Right cardiac atrium (tissue), 5 donors: ENCODE measurements around the gene VWC2. TPM values are rescaled to one million over a fixed set of nuclear protein-coding genes. Genes with fewer than 3 reads are reported as not detected.
A peak's percentile ranks its signal among the peaks of the same experiment; 100 is the strongest.

Experiments used
- ATAC-seq, 2 donors: fragments of 200-7000 bp; cut with Tn5 transposase; one replicate each; pipeline versions ENCODE4 v1.8.0 to v1.9.1; 2020; ENCODE audit warnings: moderate library complexity in 2 of 2, mild to moderate bottlenecking in 1 of 2
- DNase-seq, 3 donors: peaks; one replicate each; pipeline ENCODE4 v3.0.0-alpha.2; 2020
- H3K27ac ChIP-seq: one replicate; pipeline ENCODE4 v1.5.1; 2013; ENCODE audit warnings: mild to moderate bottlenecking, low read length, control low read depth, moderate library complexity
- H3K27me3 ChIP-seq: one replicate; pipeline ENCODE4 v1.6.1; 2013; ENCODE audit not compliant: control insufficient read depth, insufficient read depth
- H3K4me1 ChIP-seq: one replicate; pipeline ENCODE4 v1.6.1; 2013; ENCODE audit warnings: low read length; ENCODE audit not compliant: control insufficient read depth, insufficient read depth
- H3K4me3 ChIP-seq: one replicate; pipeline ENCODE4 v1.5.1; 2013; ENCODE audit warnings: low read length, control low read depth
- H3K9me3 ChIP-seq: one replicate; pipeline ENCODE4 v1.6.1; 2013; ENCODE audit warnings: low read length; ENCODE audit not compliant: control insufficient read depth
- WGBS: extraction: QIAGEN DNeasy Blood & Tissue Kit; methylation state at CpG from one replicate; pipeline ENCODE4 v1.1.7; 2013; 5-methylcytosine and 5-hydroxymethylcytosine counted together
- intact Hi-C, 4 donors: fragments of 100-400 bp; cut with DNase I; formaldehyde crosslinking; loops; one replicate each; pipeline versions ENCODE4 v1.11.0 to v1.14.0; 2022 to 2023
- polyA plus RNA-seq: library from polyadenylated mRNA; stranded (reverse); fragments of 200-250 nt; gene quantifications from one replicate; pipeline ENCODE4 v1.2.3, GENCODE V29; 2013
- total RNA-seq, 4 donors: library from RNA; stranded (reverse); fragmentation: NEBNext Ultra II Directional; extraction: Animal tissue kit (Norgen Biotek cat#: 25700); gene quantifications; one replicate each; pipeline ENCODE4 v1.2.1, GENCODE V29; 2021
- donor health status: healthy with polysubstance abuse.
- donor health status: DM: no; HTN: yes; CAD: no.
- donor health status: DM: no; HTN: no; CAD: no.
- donor health status: DM: no; HTN: yes; CAD: no; lungs with severe emphysema.
- donor health status: DM: yes; HTN: yes; CAD: no.

Gene VWC2
- total and polyA plus RNA-seq, 5 donors = 3.6 to 11.9 (median 9.8) TPM

DNA sequence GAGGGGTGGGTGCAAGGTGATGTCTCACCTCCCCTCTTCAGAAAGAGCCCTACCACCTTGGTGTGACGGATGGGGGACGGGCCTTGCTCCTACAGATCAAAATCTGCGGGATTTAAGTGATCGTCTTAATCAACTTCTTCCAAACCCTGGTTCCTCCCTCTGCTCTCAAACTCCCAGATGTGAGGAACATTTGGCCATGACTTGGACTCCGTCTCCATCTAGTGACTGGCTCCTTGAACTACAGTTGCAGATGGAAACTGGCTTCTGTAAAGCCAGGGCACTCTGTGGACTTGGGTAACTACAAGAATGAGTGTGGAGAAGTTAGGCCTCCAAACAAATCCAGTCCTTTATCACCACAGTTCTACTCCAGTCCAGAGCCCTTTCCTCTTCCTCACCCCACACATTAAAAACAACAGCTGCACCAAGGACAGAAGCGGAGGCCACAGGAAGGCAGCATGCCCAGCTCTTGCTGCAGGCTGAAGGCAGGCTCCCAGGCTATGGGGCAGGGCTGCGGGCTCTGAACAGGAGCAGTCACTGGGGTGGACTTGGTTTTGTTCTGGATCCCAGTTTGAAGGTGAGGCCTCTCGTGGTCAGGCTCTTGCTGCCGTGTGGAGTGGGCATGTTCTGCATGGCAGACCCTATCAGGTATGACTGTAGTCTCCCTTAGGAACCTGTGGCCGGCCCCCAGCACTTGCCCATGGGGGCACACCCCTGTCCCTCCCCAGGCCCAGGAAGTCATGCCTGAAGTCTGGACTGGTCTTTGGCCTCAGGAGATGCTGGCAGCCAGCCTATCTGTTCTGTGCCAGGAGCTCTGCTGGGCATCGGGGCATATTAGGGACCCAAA is 79.4 kb downstream of the VWC2 start:
- 47% methylated on average over 11 of the region's 11 CpGs for WGBS
- H3K9me3 ChIP-seq = no peaks in the 10 kb centered on the region
- intact Hi-C loops = no loop called here
- DNase-seq (peak in 1 of 3 donors; percentile 43), ATAC-seq (peak; percentile 61 to 73)
- H3K4me3 ChIP-seq = no peak overlapping the region
- peaks cover 3% of the 10 kb centered on the region for H3K4me1 ChIP-seq
- H3K27me3 ChIP-seq = no peaks in the 10 kb centered on the region
- H3K27ac ChIP-seq = no peak overlapping the region

GRCh38 chr7:49855281-49855980 is 82.0 kb downstream of the VWC2 start:
- Histone ChIP-seq H3K4me1 (peaks cover 3% of the 10 kb centered on the region), H3K27me3 (no peaks in the 10 kb centered on the region), H3K9me3 (no peaks in the 10 kb centered on the region), H3K4me3 (no peak overlapping the region), H3K27ac (no peak overlapping the region)
- ATAC-seq (no peak), DNase-seq (no peak)
- 54% methylated on average over 7 of the region's 7 CpGs for WGBS
- intact Hi-C loops = no loop called here

DNA sequence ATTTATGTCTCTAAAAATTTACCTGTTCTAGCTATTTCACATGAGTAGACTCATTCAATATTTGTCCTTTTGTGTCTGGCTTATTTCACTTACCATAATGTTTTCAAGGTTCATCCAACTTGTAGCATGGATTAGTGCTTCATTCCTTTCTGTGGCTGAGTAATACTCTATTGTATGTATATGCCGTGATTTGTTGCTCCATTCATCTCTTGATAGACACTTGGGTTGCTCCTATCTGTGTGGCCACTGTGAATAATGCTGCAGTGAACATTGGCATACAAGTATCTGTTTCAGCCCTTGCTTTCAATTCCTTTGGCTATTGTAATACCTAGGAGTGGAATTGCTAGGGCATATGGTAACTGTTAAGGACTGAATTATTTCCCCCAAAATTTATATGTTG is 86.9 kb downstream of the VWC2 start:
- DNase-seq = no peak
- Histone ChIP-seq H3K4me1 (peaks cover 3% of the 10 kb centered on the region), H3K27ac (no peak overlapping the region), H3K27me3 (no peaks in the 10 kb centered on the region), H3K9me3 (no peaks in the 10 kb centered on the region), H3K4me3 (no peak overlapping the region)
- ATAC-seq = no peak
- 91% methylated on average over 1 of the region's 1 CpG for WGBS
- intact Hi-C loops = no loop called here

DNA sequence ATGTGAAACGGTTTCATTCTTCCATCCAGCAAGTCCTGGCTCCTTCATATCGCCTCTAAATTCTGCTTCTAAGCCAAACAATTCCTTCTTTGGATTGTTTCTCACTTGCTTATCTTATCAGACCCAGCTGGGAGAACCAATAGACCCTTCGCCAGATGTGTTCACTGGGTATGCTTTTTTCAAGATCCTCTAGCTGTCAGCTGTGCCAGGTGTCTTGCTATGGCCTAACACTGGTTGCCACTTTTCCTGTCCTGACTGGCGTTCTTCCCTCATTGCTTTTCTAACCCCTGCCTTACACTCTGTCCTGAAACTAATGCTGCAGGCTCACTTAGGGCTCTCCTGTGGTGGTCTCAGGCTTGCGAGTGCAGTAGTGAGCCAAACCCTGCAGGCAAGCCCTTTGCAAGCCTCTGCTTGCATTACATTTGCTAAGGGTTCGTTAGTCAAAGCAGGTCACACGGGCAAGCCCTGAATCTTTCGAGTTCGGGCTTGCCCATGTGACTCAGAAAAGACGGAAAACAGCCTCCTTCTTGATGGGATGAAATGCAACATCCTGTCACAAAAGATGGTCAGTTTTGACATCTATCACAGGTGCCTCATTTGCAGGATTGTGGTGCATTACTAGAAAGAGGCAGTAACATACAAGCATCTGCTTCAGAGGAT is 92.8 kb downstream of the VWC2 start:
- H3K27ac ChIP-seq = no peak overlapping the region
- no peaks in the 10 kb centered on the region for H3K27me3 ChIP-seq
- WGBS = 25% methylated on average over 10 of the region's 10 CpGs
- no peaks in the 10 kb centered on the region for H3K9me3 ChIP-seq
- ATAC-seq (peak; percentile 72 to 93), DNase-seq (peak in 1 of 3 donors; percentile 35)
- peaks cover 3% of the 10 kb centered on the region for H3K4me1 ChIP-seq
- intact Hi-C loops = no loop called here
- H3K4me3 ChIP-seq = no peak overlapping the region

DNA sequence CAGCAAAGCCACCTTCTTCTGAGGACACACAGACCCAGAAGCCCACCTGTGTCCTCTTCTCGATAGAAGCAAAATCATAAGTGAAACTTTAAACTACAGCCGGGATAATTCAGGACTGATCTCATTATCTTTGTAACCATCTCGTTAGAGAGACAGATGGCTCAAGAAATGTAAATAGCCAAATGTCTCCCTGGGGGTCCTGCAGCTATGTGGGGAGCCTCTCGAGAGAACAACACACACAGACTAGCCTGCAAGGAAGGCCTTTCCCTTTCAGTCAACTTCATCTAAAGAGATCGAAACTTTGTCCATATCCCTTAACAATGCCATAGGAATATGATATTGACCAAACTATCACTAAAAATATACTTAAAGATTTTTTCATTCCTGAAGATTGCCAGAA is 93.5 kb downstream of the VWC2 start:
- no peak for ATAC-seq

DNA sequence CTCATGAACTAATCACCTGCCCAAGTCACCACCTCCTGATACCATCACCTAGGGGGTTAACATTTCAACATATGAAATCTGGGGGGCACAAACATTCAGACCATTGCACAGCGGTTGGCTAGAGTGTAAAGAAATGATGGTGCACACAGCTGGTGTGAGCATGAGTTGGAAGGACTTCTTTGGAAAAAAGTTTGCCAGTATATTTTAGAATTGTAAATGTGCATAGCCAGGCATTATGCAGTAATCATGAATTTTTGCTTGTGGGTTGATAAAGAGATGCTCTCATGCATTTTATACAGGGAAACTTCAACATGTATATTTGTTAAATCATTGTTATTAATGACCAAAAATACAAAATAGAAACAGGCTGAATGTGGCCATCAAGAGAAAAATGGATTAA is 100.0 kb downstream of the VWC2 start:
- no peaks in the 10 kb centered on the region for H3K9me3 ChIP-seq
- ATAC-seq (no peak), DNase-seq (no peak)
- WGBS = 85% methylated on average over 1 of the region's 1 CpG
- intact Hi-C loops = no loop called here
- H3K27me3 ChIP-seq = no peaks in the 10 kb centered on the region
- H3K4me3 ChIP-seq = no peak overlapping the region
- no peak overlapping the region for H3K27ac ChIP-seq
- peaks cover 2% of the 10 kb centered on the region for H3K4me1 ChIP-seq

More for the DNA sequence above, 93.5 kb downstream of the VWC2 start:
- intact Hi-C loops = no loop called here
- Histone ChIP-seq H3K27ac (no peak overlapping the region), H3K4me3 (no peak overlapping the region), H3K4me1 (peaks cover 3% of the 10 kb centered on the region), H3K9me3 (no peaks in the 10 kb centered on the region), H3K27me3 (no peaks in the 10 kb centered on the region)
- WGBS = 68% methylated on average over 5 of the region's 5 CpGs
- no peak for DNase-seq

- WGBS = 84% methylated on average over 1 of the region's 1 CpG
- H3K4me3 ChIP-seq = no peak overlapping the region
- H3K4me1 ChIP-seq = peaks cover 2% of the 10 kb centered on the region
- DNase-seq (no peak), ATAC-seq (no peak)
- no peaks in the 10 kb centered on the region for H3K27me3 ChIP-seq
- H3K27ac ChIP-seq = no peak overlapping the region
- intact Hi-C loops = no loop called here
- no peaks in the 10 kb centered on the region for H3K9me3 ChIP-seq
Measured at GRCh38 chr7:49875336-49875735, 101.9 kb downstream of the VWC2 start.

DNA sequence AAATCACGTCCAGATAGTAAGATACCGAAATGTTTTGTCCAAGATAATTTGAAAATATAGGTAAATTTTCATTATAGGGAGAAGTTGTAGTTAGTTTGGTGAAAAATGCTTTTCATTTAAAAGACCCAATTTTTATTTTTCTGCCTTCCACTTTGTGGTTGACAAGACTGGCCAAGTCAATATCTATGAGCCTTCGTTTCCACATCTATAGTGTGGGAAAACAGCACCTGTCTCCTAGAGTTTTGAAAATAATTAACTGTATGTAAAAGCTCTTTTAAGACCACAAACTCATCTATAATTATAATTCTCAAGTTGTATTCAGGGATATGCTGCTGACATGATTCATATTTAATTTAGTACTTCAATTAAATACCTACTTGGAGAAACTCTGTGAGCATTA is 102.8 kb downstream of the VWC2 start:
- H3K4me1 ChIP-seq = peaks cover 2% of the 10 kb centered on the region
- no peak overlapping the region for H3K4me3 ChIP-seq
- ATAC-seq (no peak), DNase-seq (no peak)
- no peaks in the 10 kb centered on the region for H3K27me3 ChIP-seq
- H3K27ac ChIP-seq = no peak overlapping the region
- WGBS = 90% methylated on average over 3 of the region's 3 CpGs
- H3K9me3 ChIP-seq = no peaks in the 10 kb centered on the region
- intact Hi-C loops = no loop called here

GRCh38 chr7:49878089-49878488 is 104.7 kb downstream of the VWC2 start:
- Histone ChIP-seq H3K4me3 (no peak overlapping the region), H3K4me1 (peaks cover 2% of the 10 kb centered on the region), H3K27me3 (no peaks in the 10 kb centered on the region), H3K27ac (no peak overlapping the region), H3K9me3 (no peaks in the 10 kb centered on the region)
- intact Hi-C loops = no loop called here
- ATAC-seq = no peak
- WGBS = 21% methylated on average over 2 of the region's 2 CpGs
- DNase-seq = no peak

DNA sequence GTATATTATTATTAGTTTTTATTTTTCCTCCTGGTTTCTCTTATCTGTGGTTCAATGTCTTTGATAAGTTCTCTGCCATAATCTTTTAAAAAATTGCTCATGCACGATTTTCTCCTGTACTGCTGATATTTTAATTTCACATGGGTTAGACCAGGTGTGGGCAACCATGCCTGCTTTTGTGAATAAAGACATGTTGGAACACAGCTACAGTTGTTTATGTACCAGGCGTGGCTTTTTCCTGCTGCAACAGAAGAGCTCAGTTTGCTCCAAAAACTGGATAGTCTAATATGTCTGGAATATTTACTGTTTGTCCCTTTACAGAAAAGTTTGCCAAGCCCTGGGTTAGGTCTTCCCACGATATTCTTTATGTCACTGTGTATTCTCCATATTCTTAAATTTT is 105.2 kb downstream of the VWC2 start:
- Histone ChIP-seq H3K4me1 (peaks cover 2% of the 10 kb centered on the region), H3K4me3 (no peak overlapping the region), H3K27me3 (no peaks in the 10 kb centered on the region), H3K27ac (no peak overlapping the region), H3K9me3 (no peaks in the 10 kb centered on the region)
- ATAC-seq (no peak), DNase-seq (no peak)
- intact Hi-C loops = no loop called here
- WGBS = 47% methylated on average over 3 of the region's 3 CpGs

- no peak for ATAC-seq
Measured at GRCh38 chr7:49883933-49884332, 110.5 kb downstream of the VWC2 start.

More at GRCh38 chr7:49883933-49884332, 110.5 kb downstream of the VWC2 start:
- intact Hi-C loops = no loop called here
- H3K4me3 ChIP-seq = no peak overlapping the region
- WGBS = 94% methylated on average over 1 of the region's 1 CpG
- H3K9me3 ChIP-seq = no peaks in the 10 kb centered on the region
- no peaks in the 10 kb centered on the region for H3K27me3 ChIP-seq
- no peak for DNase-seq
- no peak overlapping the region for H3K27ac ChIP-seq
- H3K4me1 ChIP-seq = no peaks in the 10 kb centered on the region
